Endodermal cell (in vitro differentiated cells): Measurements from ENCODE around the gene QKI. TPM values are rescaled to one million over a fixed set of nuclear protein-coding genes. Genes with fewer than 3 reads are reported as not detected.

ENCODE experiments used
- DNase-seq: peaks from one replicate; pipeline ENCODE4 v3.0.0-alpha.2; 2017
- H3K27ac ChIP-seq: 2 replicates; pipeline ENCODE4 v1.5.1; 2013; ENCODE audit warnings: mild to moderate bottlenecking, low read depth, low read length, moderate library complexity
- H3K27me3 ChIP-seq: 2 replicates; pipeline ENCODE4 v1.6.1; 2013; ENCODE audit warnings: mild to moderate bottlenecking, low read length, moderate library complexity; ENCODE audit not compliant: insufficient read depth, control insufficient read depth, poor library complexity, severe bottlenecking
- H3K36me3 ChIP-seq: 2 replicates; pipeline ENCODE4 v1.7.0; 2013; ENCODE audit warnings: mild to moderate bottlenecking, low read length, moderate library complexity; ENCODE audit not compliant: control insufficient read depth, insufficient read depth
- H3K4me1 ChIP-seq: one replicate; pipeline ENCODE4 v1.7.0; 2013; ENCODE audit warnings: low read length; ENCODE audit not compliant: control insufficient read depth, insufficient read depth
- H3K4me3 ChIP-seq: 2 replicates; pipeline ENCODE4 v1.5.1; 2013; ENCODE audit warnings: mild to moderate bottlenecking, low read length, moderate library complexity
- H3K9ac ChIP-seq: 2 replicates; pipeline ENCODE4 v1.6.1; 2013; ENCODE audit warnings: mild to moderate bottlenecking, low read length, moderate library complexity; ENCODE audit not compliant: poor library complexity, severe bottlenecking; ENCODE audit errors: extremely low read depth
- H3K9me3 ChIP-seq: 2 replicates; pipeline ENCODE4 v1.6.1; 2013; ENCODE audit warnings: mild to moderate bottlenecking, low read length, moderate library complexity; ENCODE audit not compliant: control insufficient read depth
- H3K27ac Mint-ChIP-seq: 2 replicates; pipeline ENCODE4 v1.8.0; 2020; ENCODE audit warnings: mixed read lengths
- H3K27me3 Mint-ChIP-seq: 2 replicates; pipeline ENCODE4 v1.8.0; 2021; ENCODE audit warnings: mild to moderate bottlenecking, mixed read lengths; ENCODE audit not compliant: insufficient read depth
- H3K36me3 Mint-ChIP-seq: 2 replicates; pipeline ENCODE4 v1.8.0; 2020; ENCODE audit warnings: low read depth, mixed read lengths
- H3K4me1 Mint-ChIP-seq: 2 replicates; pipeline ENCODE4 v1.8.0; 2020; ENCODE audit warnings: mixed read lengths
- H3K4me3 Mint-ChIP-seq: 2 replicates; pipeline ENCODE4 v1.8.0; 2020; ENCODE audit warnings: mild to moderate bottlenecking, moderate library complexity, mixed read lengths
- H3K9me3 Mint-ChIP-seq: 2 replicates; pipeline ENCODE4 v1.8.0; 2020; ENCODE audit warnings: mild to moderate bottlenecking, mixed read lengths
- WGBS, 2 experiments: methylation state at CpG; one replicate each; pipeline versions ENCODE4 v1.1.5 to v1.1.7; 2013; ENCODE audit warnings: missing lambda C conversion rate in 2 of 2, mixed read lengths in 1 of 2; ENCODE audit not compliant: insufficient coverage in 1 of 2, insufficient read length in 1 of 2; 5-methylcytosine and 5-hydroxymethylcytosine counted together
- total RNA-seq, 2 donors: library from RNA; stranded (reverse); fragmentation: NEBNext Ultra II Directional in 1 of 2; extraction: Animal tissue kit (Norgen Biotek cat#: 25700) in 1 of 2; gene quantifications; 2 replicates in 1 of 2; 3 replicates in 1 of 2; pipeline ENCODE4 v1.2.1, GENCODE V29; 2021
- TF ChIP-seq, protein P1 (sequence below): fragments of 200-600 bp; sonication (generic); conservative IDR thresholded peaks from 2 replicates; pipeline ENCODE4 v1.5.0; 2021; ENCODE audit warnings: antibody characterized with exemption, mild to moderate bottlenecking

QKI gene
- total RNA-seq, 2 donors from 2014 or later = 93.3 to 107 TPM

- Mint-ChIP-seq H3K36me3 (no peaks in the 10 kb centered on the region), H3K27me3 (no peaks in the 10 kb centered on the region), H3K4me1 (peaks cover under 1% of the 10 kb centered on the region), H3K4me3 (no peak overlapping the region), H3K27ac (no peak overlapping the region), H3K9me3 (no peaks in the 10 kb centered on the region)
- Histone ChIP-seq H3K9me3 (no peaks in the 10 kb centered on the region), H3K9ac (no peak overlapping the region), H3K4me1 (no peaks in the 10 kb centered on the region), H3K27ac (no peak overlapping the region), H3K36me3 (no peaks in the 10 kb centered on the region), H3K27me3 (no peaks in the 10 kb centered on the region), H3K4me3 (no peak overlapping the region)
- TF ChIP-seq, protein P1, sequence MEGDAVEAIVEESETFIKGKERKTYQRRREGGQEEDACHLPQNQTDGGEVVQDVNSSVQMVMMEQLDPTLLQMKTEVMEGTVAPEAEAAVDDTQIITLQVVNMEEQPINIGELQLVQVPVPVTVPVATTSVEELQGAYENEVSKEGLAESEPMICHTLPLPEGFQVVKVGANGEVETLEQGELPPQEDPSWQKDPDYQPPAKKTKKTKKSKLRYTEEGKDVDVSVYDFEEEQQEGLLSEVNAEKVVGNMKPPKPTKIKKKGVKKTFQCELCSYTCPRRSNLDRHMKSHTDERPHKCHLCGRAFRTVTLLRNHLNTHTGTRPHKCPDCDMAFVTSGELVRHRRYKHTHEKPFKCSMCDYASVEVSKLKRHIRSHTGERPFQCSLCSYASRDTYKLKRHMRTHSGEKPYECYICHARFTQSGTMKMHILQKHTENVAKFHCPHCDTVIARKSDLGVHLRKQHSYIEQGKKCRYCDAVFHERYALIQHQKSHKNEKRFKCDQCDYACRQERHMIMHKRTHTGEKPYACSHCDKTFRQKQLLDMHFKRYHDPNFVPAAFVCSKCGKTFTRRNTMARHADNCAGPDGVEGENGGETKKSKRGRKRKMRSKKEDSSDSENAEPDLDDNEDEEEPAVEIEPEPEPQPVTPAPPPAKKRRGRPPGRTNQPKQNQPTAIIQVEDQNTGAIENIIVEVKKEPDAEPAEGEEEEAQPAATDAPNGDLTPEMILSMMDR = no peak
- WGBS, 2 experiments = 78 to 96% methylated on average over 1 of the region's 1 CpG
- no peak for DNase-seq
Observed at GRCh38 chr6:163390770-163391169, 23.7 kb upstream of the QKI start.

GRCh38 chr6:163391985-163392384 lies 22.5 kb upstream of the QKI start:
- TF ChIP-seq, protein P1 = no peak
- Histone ChIP-seq H3K4me3 (no peak overlapping the region), H3K4me1 (no peaks in the 10 kb centered on the region), H3K27me3 (no peaks in the 10 kb centered on the region), H3K9me3 (no peaks in the 10 kb centered on the region), H3K27ac (peak overlapping the region; percentile 1), H3K36me3 (no peaks in the 10 kb centered on the region), H3K9ac (no peak overlapping the region)
- Mint-ChIP-seq H3K4me3 (no peak overlapping the region), H3K27me3 (no peaks in the 10 kb centered on the region), H3K27ac (no peak overlapping the region), H3K4me1 (peaks cover 9% of the 10 kb centered on the region), H3K9me3 (no peaks in the 10 kb centered on the region), H3K36me3 (no peaks in the 10 kb centered on the region)
- no peak for DNase-seq
- 86 to 96% methylated on average over 1 to 2 of the region's 2 CpGs for WGBS, 2 experiments

- H3K36me3 ChIP-seq = no peaks in the 10 kb centered on the region
- Mint-ChIP-seq H3K9me3 (no peaks in the 10 kb centered on the region), H3K27ac (no peak overlapping the region), H3K36me3 (no peaks in the 10 kb centered on the region), H3K4me3 (no peak overlapping the region), H3K27me3 (no peaks in the 10 kb centered on the region), H3K4me1 (peaks cover 10% of the 10 kb centered on the region)
- no peaks in the 10 kb centered on the region for H3K27me3 ChIP-seq
- no peaks in the 10 kb centered on the region for H3K4me1 ChIP-seq
- no peak overlapping the region for H3K4me3 ChIP-seq
- no peaks in the 10 kb centered on the region for H3K9me3 ChIP-seq
- peak overlapping the region; percentile 29 for H3K27ac ChIP-seq
- TF ChIP-seq, protein P1 = no peak
- no peak overlapping the region for H3K9ac ChIP-seq
- no peak for DNase-seq
- 83 to 97% methylated on average over 1 to 2 of the region's 2 CpGs for WGBS, 2 experiments
Observed at GRCh38 chr6:163392533-163392932, 22.0 kb upstream of the QKI start.
